GM19240 (cell line): ENCODE measurements around the gene COL27A1.

ENCODE experiments used
- DNase-seq: peaks from one replicate; pipeline ENCODE4 v3.0.0; 2011; ENCODE audit warnings: low spot score; ENCODE audit not compliant: insufficient read length

Gene COL27A1

DNA sequence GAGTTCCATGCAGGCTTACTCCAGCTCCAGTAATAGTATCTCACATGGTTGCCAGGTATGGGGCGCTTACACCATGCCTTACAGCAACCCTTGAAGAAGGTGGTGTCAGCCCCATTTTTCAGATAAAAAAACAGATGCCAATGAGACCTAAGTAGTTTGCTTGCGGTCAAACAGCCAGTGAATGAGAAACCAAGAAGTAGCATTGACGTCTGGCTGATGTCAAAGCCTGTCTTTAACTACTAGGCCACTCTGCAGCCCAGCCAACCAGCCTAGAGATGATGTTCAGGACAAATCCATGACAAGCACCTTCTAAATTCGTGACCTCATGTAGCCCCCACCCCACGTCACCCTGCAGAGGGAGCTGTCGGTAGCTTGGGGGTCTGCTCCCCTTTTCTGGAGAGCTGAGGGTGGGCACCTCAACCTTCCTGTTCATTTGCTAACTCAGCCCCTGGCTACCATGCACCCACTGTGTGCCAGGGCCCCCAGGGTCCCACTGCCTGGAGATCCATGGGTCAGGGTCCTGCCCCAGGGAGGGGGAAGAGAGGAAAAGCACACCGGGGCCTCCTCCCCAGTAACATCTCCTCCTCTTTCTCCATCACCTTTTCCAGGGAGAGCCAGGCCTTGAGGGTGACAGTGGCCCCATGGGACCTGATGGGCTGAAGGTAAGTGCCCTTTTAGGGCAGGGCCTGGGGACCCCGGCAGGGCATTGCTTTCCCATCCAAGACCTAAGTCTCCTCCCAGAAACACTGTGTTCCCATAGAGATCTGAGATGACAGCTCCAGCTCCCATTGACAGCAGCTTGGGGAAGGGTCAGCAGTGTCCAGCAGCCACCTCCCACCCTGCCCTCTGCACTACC lies 115.0 kb downstream of the COL27A1 start:
- DNase-seq: no peak

DNA sequence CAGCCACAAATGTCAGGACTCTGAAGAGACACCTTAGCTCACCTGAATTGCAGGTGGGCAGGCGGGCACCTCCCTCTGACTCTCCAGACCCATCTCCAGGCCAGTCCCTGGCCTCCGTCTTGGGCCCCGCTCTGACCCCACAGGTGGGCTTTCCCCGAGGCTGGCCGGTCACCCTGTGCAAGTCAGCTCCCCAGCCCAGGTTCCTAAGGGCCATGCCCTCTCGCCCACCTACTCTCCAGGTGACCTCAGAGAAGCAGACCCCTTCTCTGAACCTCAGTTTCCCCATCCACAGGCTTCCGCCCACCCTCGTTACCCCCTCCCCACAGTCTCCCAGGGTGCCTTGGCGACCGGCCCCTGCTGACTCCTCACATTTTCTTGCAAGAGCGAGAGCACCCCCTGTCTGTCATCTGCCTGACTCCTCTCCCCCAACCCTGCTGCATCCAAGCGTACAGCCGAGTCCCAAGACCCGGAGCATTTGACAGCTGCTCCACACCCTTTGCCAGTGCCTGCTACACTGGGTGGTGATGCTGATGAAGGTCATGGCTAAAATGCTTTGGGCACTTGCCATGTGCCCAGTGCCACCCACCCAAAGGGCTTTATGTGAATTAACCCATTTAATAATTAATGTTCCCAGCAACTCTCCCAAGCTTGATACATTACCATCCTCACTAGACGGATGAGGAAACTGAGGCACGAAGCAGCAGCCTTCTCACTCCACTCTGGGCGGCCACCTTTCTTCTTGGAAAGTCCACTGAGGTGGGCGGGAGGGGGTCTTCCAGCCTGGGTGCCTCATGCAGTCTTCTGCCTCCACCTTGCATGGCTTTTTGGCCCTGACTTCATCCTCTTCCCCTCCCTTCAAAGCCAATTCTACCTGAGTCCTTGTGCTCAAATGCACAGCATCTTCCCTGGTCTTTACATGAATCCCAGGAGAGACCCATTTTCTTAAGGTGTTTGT lies 116.5 kb downstream of the COL27A1 start:
- DNase-seq: no peak

DNA sequence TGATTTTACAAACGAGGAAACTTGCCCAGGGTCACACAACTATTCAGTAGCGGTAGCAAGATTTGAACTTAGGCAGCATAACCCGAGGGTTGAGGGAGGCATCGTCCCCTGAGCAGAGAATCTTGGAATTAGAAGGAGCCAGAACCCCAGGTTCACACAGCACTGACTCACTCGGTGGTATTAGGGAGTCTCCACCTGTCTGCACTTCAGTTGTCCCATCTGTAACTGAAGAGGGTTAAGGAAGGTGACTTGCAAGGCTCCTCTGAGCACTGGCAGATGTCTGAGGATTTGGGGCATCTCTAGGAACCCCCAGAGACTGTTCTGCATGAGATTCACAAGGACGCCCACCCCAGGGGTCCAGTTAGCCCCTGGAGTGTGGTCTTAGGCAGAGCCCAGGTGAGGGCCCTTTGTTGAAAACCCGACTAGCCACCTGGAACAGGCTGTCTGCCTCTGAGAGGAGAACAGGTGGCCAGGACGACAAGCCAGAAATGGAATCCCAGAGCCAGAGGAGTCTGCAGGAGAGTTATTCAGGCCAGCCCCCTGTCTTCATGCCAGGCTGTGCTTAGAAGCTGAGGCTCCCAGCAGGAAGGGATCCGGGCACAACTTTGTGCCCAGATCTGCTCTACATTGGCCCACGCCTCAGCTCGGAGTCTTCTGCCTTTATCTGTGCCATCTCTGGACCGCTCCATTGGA lies 117.5 kb downstream of the COL27A1 start:
- DNase-seq: no peak

DNA sequence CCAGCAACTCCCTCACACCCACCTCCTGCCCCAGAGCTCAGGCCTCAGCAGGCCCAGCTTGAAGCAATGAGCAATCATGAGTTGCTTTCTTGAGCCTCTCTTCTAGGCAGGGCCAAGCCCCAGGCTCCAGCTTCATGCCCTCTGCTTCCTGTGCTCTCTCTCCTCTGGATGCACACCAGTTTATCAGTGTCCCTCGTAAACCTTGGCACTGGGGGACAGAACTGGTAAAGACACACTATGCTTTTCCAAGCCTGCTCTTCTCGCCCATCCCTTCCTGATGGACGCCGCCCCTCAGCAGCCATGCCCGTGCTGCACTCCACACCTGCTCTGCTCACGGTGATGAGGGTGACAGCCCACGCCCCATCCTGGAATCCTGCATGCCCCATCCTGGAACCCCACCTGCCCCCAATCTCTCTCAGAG lies 118.1 kb downstream of the COL27A1 start:
- DNase-seq: no peak

DNA sequence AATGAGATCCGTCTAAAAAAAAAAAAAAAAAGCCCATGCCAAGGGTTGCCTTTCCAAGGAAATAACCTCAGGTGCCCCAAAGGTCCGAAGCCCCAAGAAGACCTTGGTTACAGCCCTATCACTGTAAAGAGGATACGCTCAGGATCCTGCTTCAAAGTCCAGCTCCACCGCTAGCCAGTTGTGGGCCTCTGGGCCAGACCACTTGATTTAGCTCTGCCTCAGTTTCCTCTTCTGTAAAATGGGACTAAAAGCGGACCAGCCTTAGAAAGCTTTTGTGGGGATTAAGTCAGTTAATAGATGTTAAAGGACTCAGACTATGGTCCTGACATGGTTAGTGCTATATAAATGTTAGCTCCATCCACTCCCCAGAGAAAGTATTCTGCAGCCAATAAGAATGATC lies 118.9 kb downstream of the COL27A1 start:
- no peak for DNase-seq

DNA sequence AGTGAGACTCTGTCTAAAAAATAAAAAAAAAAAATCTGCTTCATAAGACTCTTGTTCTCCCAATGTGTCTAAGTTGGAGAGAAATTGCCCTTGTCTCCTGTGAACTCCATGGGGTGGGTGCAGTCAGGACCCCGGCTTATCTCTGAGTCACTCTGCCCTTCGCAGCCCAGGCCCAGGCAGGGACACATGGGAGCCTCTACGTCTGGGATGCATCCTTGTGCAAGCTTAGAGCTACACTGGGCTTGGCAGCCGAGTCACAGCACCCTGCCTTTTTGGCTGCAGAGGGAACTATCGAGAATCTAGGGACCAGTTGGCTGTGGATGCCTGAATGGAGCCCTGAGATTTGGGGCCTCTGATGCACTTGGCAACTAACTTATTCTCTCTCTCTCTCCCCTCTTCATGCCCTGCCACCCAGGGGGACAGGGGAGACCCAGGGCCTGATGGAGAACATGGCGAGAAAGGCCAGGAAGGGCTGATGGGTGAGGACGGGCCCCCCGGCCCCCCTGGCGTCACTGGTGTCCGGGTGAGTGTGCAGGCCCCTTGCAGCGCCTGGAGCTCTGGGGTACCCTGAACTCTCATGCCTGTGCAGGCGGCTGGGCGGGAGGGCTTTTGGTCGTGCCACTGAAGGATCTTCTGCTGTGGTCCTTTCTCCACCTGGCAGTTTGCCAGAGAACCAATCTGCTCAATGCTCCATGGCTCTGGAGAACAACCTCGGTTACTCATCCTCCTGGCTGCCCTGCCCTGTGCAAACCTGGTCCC lies 120.1 kb downstream of the COL27A1 start:
- no peak for DNase-seq

DNA sequence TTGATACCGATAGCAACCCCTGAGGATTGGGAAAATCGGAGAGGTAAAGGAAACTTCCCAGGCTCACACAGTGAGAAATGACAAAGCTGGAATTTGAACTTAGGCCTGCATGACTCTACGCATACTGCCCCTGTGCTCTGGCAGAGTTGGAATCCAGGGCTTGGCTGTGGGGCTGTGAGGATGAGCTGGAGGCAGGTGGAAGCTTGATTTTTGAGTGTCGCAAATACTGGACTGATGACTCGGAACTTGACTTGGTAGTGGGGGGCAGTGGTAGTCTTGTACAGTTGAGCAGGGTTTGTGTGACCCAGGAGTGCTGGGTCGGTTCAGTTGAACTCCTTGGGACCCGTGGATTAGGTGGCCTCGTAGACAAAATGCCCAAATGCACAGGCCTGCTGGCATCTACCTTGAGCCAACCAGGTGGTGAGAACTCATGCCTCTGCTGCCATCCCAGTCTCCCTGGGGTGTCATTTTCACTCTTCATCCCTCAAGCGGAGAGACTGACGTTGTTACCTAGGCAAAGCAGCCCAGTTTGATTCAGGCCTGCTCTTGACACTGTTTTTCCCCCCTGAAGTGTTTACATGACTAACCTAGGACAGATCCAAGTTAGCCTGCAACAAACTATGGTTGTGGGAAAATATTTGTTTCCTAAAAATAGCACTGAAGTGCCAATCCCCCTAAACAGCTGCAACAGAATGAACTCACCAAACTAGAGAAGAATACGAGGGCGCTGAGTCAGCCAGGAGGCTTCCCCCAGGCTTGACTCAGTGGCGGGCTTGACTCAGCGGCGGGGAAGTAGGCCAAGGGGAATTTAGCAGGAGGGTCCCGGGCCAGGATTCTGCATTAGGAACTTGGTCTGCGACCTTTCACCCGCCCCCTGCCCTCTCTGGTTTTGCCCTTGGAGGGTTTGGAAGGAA lies 121.8 kb downstream of the COL27A1 start:
- DNase-seq: no peak

DNA sequence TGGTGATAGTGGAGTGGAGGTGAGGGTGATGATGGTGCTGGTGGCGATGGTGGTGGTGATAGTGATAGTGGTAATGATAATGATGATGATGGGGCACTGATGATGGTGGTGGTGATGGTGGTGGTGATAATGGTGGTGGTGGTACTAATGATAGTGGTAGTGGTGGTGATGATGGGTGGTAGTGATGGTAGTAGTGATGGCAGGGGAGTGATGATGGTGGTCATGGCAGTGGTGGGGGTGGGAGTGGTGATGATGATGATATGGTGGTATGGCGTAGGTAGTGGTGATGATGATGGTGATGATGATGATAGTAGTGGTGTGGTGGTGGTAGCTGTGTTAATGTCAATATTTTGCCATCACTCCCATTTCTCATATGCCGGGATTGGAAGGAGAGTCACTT lies 123.0 kb downstream of the COL27A1 start:
- DNase-seq: no peak

DNA sequence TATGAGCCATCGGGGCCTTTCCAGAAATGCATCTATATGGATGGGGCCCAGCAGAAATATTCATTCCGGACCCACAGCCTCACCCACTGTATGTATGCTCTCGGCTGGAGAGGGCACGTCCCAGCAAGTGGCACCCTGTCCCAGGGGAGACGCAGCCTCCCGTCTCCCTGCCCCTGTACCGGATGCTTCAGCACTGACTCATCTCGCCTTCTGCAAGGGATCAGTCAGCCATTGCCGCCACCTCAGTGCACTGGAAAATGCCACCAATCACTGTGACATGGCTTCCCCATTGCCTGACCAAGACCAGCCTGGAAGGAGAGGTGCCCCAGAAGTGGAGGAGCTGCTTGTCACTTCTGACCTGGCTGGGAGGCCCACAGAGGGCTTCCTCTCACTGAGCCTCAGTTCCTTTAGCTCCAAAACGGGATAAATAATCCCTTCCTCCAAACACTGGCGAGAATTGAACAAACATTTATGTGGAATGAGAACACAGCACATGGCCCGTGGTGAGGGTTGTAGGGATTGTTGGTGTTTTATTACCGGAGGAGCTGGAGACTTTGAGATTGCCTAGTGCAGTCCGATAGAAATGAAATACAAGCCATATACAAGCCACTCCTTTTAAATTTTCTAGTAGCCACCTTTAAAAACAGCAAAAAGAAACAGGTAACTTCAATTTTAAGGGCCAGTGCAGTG lies 123.7 kb downstream of the COL27A1 start:
- no peak for DNase-seq

DNA sequence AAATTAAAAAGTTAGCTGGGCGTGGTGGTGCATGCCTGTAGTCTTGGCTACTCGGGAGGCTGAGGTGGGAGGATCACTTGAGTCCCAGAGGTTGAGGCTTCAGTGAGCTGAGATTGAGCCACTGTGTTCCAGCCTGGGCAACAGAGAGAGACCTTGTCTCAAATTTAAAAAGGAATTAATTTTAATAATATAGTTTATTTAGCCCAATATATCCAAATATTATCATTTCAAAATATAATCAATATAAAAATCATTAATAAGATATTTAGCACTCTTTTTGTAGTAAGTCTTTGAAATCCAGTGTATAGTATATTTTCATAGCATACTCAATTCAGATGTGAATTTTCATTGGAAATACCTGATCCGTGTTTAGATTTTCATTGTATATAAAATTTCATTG lies 124.4 kb downstream of the COL27A1 start:
- no peak for DNase-seq

DNA sequence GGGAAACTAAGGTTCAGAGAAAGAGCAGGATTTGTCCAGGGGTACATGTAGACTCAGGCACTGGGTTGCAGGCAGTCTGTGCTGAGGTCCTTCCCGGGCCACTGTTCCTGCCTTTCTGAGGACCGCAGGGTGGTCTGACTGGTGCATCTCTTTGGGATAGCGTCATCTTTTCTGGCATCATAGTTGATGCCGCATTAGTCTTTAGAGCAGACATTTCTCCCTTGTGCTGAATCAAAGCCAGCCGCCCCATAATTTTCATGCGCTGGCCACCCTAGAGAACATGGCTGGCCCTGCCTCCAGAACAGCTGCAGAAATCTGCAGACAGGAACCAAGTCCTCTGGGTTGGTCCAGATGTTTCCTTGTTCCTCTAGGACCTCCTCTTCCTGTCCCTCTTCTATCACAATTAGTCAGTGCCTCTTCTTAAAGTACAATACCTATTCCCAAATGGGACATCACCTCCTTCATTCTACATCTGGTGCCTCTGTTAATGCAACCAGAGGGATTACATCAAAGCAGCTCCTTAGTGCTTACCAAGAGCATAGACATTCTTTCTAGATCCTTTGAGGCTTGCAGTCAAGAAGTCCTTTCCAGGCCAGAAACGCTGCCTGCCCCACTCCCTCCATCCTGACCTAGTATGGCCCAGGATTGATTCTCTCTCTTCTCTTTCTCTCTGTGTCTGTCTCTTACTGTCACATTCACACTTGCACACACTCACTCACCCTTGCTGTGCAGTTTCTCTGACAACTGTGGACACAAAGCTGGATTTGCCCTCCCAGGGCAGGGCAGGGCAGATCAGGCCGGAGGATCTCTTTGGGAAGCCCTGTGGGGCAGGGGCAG lies 125.5 kb downstream of the COL27A1 start:
- no peak for DNase-seq

DNA sequence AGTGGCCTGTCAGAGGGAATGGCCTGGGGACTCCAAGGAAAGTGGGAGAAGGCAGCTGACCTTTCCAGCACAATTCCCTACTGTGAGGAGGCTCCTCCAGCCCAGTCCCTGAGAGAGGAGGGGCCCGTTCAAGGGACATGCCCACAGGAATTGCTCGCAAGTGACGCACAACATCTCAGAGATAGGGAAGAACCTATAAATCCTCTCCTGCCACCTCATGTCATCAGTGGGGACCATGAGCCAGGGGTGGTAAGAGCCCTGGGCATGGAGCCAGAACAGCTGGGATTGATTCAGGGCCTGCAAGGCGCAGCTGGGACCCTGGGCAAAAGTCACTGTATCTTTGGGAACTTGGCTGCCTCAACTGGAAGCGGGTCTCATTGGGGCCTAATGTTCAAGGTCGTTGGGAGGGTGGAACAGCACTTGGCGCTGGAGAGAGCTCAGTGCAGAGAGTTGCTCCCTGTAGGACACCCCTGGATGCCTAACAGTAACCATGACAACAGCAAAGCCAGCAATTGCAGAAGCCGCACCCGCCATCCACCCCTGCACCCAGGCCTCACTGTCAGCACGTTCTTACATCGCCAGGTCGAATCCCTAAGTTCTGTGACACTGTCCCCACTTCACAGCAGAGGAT lies 126.3 kb downstream of the COL27A1 start:
- no peak for DNase-seq

DNA sequence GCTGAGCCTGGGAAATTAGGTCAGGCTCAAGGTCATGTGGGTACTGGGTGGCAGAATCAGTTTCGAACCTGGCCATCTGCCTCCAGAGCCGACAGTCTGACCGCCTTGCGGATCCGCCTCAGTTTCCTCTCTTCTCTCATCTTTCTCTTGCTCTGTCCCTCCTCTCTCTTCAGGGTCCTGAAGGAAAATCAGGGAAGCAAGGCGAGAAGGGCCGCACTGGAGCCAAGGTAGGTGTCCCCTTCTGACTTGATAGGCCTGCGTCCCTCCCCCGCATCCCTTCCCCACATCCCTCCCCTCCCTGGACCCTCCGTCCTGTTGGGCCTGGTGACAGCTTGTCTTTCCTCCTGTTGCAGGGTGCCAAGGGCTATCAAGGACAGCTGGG lies 126.8 kb downstream of the COL27A1 start:
- DNase-seq: no peak

DNA sequence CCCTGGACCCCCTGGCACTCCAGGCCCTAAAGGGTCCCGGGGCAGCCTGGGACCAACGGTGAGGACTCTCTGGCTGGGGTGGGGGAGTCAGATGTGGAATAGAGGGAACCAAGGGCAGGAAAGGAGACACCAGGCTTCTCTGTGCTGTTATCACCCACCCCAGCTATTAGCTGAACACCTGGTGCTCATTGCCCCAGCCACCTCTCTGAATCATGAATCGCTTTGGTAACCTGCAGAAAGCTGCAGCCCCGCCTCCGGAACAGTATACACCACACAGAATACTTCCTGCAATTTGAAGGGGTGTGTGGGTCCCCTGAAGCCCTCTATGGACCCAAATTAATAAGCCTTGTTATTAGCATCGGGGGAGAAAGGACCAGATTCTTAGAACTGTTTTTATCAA lies 127.2 kb downstream of the COL27A1 start:
- no peak for DNase-seq

DNA sequence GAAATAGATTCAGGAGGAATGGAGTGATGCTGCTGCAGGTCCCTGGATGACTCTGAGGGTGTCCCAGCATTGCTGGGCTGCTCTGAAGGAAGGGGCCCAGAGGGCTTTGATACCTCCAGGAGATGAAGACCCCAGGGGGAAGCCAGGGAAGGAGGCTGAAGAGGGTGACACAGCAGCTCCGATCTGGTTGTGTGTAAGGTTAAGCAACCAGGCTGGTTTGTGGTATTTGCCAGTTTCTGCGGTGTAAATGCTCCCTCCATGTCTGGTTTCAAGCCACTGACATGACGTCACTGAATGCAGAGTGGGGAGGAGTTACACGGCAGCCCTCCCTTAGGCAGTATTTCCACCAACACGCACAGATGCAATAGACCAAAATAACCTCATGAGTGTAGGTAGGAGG lies 127.6 kb downstream of the COL27A1 start:
- DNase-seq: no peak

DNA sequence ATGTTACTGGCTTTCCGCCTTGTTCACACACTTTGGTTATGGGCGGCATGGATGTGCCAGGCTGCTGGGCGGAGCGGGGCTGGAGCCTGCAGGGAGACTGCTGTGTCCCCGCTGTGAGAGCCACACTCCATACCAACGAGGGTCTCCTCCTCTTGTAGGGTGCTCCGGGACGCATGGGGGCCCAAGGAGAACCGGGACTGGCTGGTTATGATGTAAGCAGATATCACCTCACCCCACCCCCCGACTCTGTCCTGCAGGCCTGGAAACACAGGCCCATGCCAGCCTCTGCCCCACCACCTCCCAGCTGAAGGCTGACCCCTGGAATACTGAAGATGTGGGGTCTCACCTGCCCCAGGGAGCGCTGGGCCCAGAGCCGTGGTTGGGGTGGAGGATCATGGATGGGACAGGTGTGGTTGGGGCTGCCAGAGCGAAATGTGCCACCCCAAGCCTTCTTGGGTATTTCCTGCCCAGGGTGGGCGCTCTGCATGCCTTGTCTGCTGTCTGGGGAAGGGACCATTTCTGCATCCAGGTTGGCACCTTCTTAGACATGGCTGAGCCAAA lies 128.3 kb downstream of the COL27A1 start:
- no peak for DNase-seq

DNA sequence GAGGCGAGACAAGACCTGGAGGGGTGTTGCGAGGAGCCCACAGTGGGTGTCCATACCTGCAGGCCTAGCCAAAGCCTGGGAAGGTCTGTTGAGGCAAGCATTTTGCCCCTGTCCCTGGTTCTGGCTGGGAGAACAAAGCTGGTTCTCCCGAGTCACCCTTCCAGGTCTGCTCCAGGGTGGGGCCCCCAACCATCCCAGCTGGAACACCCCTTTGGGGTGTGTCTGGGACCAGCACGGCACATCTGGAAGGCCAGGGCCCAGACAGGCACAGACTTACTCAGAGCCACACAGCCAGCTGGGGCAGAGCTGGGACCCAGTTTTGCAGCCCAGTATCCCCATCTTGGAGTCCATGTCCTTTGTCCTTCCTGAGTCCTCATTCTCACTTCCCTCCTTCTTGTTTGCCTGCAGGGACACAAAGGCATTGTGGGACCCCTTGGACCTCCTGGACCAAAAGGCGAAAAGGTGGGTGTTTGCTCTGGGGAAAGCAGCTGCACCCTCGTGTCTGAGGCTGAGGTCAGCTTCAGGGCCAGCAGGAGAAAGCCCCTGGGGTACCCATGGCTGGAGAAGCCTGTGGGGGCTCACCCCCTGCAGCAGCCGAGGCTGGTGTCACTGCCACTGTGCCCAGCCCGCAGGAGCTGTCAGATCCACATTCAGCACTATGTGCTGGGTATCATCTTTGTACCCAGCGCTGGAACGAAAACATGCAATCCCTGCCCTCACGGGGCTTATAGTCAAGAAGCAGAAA lies 129.2 kb downstream of the COL27A1 start:
- no peak for DNase-seq
